ENCODE results near the gene EEIG1.

Gene EEIG1

DNA sequence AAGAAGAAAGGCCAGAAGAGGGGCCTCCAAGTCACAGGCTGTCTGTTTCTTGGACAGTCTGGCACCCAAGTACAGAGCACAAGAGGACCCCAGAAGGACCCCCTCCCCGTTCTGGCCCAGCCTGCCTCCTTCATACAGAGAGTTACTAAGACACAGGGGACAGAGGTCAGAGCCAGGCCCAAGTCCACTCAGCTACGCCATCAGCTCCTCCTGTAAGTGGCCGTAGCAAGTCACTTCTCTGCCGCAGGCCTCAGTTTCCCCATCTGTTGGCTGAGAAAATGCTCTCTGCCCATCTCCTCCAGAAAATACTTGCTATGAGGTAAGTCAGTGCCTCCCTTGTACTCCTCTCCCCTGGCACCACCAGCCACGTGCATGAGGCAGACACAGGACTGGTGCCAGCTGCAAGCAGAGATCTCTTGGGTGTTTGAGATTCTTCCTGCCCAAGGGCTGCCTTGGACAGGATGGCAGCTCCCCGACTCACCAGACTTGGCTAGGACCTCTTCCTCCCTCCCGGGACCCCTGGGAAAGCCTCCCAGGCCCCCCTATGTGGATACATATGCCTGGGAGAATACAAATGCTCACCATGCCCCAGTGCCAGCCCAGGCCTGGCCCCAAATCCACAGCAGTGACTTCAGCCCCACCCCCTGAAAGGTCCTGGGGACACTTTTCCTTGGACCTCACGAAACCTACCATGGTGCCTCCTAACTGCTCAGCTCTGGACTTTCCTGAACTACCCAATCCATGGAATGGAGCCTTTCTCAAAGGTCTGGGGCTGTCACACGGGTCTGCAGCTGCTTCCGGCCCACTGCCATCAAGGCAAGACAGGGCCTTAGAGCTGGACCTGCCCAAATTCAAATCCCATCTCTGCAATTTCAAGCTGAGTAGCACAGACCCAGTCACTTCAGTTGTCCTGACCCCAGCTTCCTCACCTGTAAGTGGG lies 5.1 kb downstream of the EEIG1 start:
- no peaks in the 10 kb centered on the region for H3K9me3 Mint-ChIP-seq
- H3K4me1 Mint-ChIP-seq = peaks cover 85% of the 10 kb centered on the region
- no peaks in the 10 kb centered on the region for H3K27me3 Mint-ChIP-seq (ENCODE audit: low read depth, poor library complexity)
- TF ChIP-seq, protein P1, sequence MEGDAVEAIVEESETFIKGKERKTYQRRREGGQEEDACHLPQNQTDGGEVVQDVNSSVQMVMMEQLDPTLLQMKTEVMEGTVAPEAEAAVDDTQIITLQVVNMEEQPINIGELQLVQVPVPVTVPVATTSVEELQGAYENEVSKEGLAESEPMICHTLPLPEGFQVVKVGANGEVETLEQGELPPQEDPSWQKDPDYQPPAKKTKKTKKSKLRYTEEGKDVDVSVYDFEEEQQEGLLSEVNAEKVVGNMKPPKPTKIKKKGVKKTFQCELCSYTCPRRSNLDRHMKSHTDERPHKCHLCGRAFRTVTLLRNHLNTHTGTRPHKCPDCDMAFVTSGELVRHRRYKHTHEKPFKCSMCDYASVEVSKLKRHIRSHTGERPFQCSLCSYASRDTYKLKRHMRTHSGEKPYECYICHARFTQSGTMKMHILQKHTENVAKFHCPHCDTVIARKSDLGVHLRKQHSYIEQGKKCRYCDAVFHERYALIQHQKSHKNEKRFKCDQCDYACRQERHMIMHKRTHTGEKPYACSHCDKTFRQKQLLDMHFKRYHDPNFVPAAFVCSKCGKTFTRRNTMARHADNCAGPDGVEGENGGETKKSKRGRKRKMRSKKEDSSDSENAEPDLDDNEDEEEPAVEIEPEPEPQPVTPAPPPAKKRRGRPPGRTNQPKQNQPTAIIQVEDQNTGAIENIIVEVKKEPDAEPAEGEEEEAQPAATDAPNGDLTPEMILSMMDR (IDR thresholded peaks at IDR 0.05) = no peak
- no peak overlapping the region for H3K4me3 Mint-ChIP-seq
- no peaks in the 10 kb centered on the region for H3K36me3 Mint-ChIP-seq (ENCODE audit: low read depth)
- no peak for DNase-seq
- no peak overlapping the region for H3K27ac Mint-ChIP-seq

DNA sequence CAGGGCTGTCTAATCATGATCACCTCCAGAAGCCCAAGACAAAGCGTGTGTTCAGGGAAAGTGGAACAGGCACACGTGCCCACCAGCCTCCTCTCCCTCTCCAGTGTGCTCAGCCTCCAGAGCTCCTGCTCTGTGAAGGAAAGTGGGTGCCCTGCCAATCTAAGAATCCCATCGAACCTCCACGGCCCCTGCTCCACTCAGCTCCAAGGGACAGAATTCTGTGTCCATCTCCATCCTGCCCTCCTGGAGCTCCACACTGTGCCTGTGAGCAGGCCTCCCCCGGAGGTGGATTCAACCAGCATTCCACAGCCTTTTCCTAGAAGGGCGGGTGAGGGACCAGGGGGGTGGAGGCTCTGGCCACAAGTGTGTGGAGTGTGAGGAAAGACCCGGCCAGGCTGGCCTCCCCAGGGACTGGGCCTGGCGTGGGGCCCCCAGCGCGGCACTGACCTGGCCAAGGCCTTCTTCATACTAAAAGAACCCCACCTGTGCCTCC lies 6.0 kb downstream of the EEIG1 start:
- no peaks in the 10 kb centered on the region for H3K27me3 Mint-ChIP-seq (ENCODE audit: low read depth, poor library complexity)
- H3K36me3 Mint-ChIP-seq (ENCODE audit: low read depth) = no peaks in the 10 kb centered on the region
- DNase-seq = no peak
- TF ChIP-seq, protein P1 (IDR thresholded peaks at IDR 0.05) = no peak
- H3K4me3 Mint-ChIP-seq = no peak overlapping the region
- no peaks in the 10 kb centered on the region for H3K9me3 Mint-ChIP-seq
- H3K4me1 Mint-ChIP-seq = peaks cover 91% of the 10 kb centered on the region
- H3K27ac Mint-ChIP-seq = no peak overlapping the region

DNA sequence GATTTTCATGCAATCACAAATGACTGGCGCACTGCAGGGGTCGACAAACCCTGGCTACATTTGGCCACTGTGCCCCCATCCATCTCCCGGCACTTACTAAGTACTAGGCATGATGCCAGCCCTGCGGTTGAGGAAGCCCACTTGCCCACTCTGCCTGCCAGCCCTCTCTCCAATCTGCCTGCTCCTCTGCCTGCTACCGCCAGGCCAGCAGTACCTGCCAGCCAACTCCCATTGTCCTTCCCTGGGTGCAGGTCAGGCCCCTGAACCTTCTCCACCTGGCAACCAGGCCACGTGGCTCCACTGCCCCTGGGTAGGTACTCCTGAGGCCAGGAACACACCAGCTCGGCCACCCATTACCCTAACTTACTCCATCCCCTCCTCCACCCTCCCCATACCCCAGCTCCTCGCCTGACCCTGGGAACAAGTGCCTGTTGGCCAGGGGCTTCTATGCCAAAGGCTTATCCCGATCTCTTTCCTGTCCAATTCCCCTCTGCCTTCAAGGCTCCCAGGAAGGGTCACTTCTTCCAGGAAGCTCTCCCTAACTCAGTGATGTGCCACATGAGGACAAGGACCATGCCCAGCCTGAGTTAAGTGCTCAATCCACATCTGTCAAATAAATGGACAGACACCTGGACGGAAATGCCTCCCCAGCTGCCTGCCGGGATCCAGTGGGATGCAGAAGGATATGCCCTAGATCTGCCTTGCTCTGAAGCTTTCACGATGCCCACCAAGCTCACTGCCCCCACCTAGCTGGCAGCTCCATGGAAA lies 6.6 kb downstream of the EEIG1 start:
- TF ChIP-seq, protein P1 (IDR thresholded peaks at IDR 0.05) = no peak
- no peaks in the 10 kb centered on the region for H3K36me3 Mint-ChIP-seq (ENCODE audit: low read depth)
- H3K27ac Mint-ChIP-seq = no peak overlapping the region
- H3K9me3 Mint-ChIP-seq = no peaks in the 10 kb centered on the region
- no peak overlapping the region for H3K4me3 Mint-ChIP-seq
- DNase-seq = no peak
- peaks cover 93% of the 10 kb centered on the region for H3K4me1 Mint-ChIP-seq
- no peaks in the 10 kb centered on the region for H3K27me3 Mint-ChIP-seq (ENCODE audit: low read depth, poor library complexity)

DNA sequence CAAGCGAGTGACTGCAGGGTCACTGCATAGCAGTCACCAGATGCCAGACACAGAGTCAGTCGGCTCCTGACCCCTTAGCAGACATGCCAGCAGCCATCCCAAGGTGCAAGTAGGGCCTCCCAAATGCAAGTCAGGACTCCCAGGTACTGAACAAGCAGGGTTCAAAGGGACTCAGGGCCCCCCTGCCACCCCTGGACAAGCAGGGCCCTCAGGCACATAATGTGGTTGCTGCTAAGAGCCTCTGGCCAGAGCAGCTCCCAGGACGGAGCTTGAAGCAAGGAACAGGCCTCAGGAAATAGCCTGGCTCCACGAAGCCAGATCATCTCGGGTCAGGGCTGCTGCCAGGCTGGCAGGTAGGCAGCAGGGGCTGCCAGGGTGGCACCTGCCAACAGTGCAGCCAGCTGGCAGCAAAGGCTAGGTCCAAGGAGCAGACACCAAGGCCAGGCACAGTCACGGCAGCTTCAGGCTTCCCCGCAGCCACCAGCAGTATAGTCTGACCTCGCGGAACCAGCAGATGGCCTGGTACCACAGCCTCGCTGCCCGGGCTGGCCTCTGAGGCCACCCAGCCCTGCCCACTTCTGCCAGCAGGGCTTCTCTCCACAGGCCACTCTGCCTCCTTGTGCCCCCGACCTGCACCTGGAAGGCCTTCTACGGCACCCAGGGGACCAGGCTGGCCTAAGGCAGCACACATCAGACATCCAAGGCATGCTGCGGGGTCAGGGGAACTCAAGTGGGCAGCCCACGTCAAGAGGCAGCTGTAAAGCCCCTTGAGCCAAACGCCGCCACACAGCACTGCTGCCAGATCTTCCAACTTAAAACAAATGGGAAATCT lies 7.4 kb downstream of the EEIG1 start:
- TF ChIP-seq, protein P1 (IDR thresholded peaks at IDR 0.05) = no peak
- Mint-ChIP-seq H3K9me3 (no peaks in the 10 kb centered on the region), H3K27me3 (ENCODE audit: low read depth, poor library complexity) (no peaks in the 10 kb centered on the region), H3K4me1 (peaks cover 95% of the 10 kb centered on the region), H3K36me3 (ENCODE audit: low read depth) (no peaks in the 10 kb centered on the region), H3K27ac (no peak overlapping the region), H3K4me3 (no peak overlapping the region)
- no peak for DNase-seq

DNA sequence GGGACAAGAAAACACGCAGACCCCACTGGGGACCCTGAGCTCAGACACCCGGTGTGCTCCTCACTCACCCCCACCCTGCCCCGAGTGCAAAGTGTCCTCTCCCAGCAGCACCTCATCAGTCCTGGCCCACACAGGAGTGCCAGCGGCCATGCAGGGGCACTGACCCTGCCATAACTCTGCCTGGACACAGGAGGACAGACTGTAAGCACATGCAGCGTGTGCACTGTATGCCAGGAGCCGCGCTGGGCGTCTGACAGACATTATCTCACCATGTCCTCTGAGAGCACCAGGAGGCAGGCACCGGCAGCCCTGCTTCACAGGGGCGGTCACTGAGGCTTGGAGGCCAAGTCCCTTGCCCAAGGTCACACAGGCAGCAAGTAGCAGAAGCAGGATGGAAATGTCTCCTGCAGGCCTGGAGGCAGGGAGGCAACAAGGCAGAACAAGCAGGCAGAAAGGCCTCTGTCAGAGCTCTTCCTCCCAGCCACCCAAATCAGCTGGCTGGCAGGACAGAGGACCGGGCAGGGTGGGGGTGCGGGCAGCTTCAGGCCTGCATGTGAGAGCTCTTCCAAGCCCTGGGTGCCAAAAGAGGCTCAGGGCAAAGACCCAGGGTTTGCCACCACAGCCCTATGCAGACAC lies 8.4 kb downstream of the EEIG1 start:
- H3K9me3 Mint-ChIP-seq = no peaks in the 10 kb centered on the region
- H3K36me3 Mint-ChIP-seq (ENCODE audit: low read depth) = no peaks in the 10 kb centered on the region
- peak overlapping the region; percentile 36 for H3K4me3 Mint-ChIP-seq
- no peak for DNase-seq
- H3K27ac Mint-ChIP-seq = no peak overlapping the region
- peaks cover 94% of the 10 kb centered on the region for H3K4me1 Mint-ChIP-seq
- no peaks in the 10 kb centered on the region for H3K27me3 Mint-ChIP-seq (ENCODE audit: low read depth, poor library complexity)
- TF ChIP-seq, protein P1 (IDR thresholded peaks at IDR 0.05) = no peak
